HG03025 (cell line): ENCODE measurements around the gene MT1X.

ENCODE experiments used
- ATAC-seq: cut with Tn5 transposase; IDR thresholded peaks from one replicate; pipeline ENCODE4 v1.9.1; 2021; ENCODE audit warnings: mild to moderate bottlenecking, moderate library complexity; ENCODE audit not compliant: unreplicated experiment, low FRiP score

Gene MT1X

GRCh38 chr16:56681939-56682702 is at the start of gene MT1X:
TSS of gene MT1X (plus strand) at chr16:56682470. CDS start at chr16:56682541, 71 bp downstream.
- ATAC-seq: peak; percentile 92

- ATAC-seq: no peak
Measured at GRCh38 chr16:56632848-56633365, 49.4 kb upstream of the MT1X start.

GRCh38 chr16:56633535-56633934 is 48.7 kb upstream of the MT1X start:
- no peak for ATAC-seq

GRCh38 chr16:56634715-56635440 is 47.4 kb upstream of the MT1X start:
- ATAC-seq: no peak

- ATAC-seq: no peak
Measured at GRCh38 chr16:56635441-56635967, 46.8 kb upstream of the MT1X start.

- no peak for ATAC-seq
Measured at GRCh38 chr16:56636616-56637413, 45.5 kb upstream of the MT1X start.

GRCh38 chr16:56637814-56638750 is 44.2 kb upstream of the MT1X start, which contains the start of gene MT1A:
TSS of gene MT1A (plus strand) at chr16:56638666. CDS start at chr16:56638739, 73 bp downstream.
- no peak for ATAC-seq

GRCh38 chr16:56639045-56639444 is 43.2 kb upstream of the MT1X start:
- ATAC-seq: no peak

- no peak for ATAC-seq
Measured at GRCh38 chr16:56640076-56640475, 42.2 kb upstream of the MT1X start.

- ATAC-seq: no peak
Measured at GRCh38 chr16:56641166-56641565, 41.1 kb upstream of the MT1X start.

GRCh38 chr16:56643080-56643778 is 39.0 kb upstream of the MT1X start:
- ATAC-seq: no peak

- ATAC-seq: no peak
Measured at GRCh38 chr16:56643833-56644232, 38.4 kb upstream of the MT1X start.

GRCh38 chr16:56645311-56645710 is 37.0 kb upstream of the MT1X start:
- no peak for ATAC-seq

GRCh38 chr16:56645838-56646237 is 36.4 kb upstream of the MT1X start:
- no peak for ATAC-seq

GRCh38 chr16:56647641-56648431 is 34.4 kb upstream of the MT1X start:
- ATAC-seq: no peak

- ATAC-seq: no peak
Measured at GRCh38 chr16:56649271-56649670, 33.0 kb upstream of the MT1X start.

- ATAC-seq: no peak
Measured at GRCh38 chr16:56649820-56650219, 32.5 kb upstream of the MT1X start.

GRCh38 chr16:56651586-56651985 is 30.7 kb upstream of the MT1X start, which contains the start of gene MT1B:
TSS of gene MT1B (plus strand) at chr16:56651886. CDS start at chr16:56651954, 68 bp downstream.
- no peak for ATAC-seq
